Sigmoid colon (tissue), 7 donors: Measurements from ENCODE around the gene UTS2. TPM values are rescaled to one million over a fixed set of nuclear protein-coding genes. Genes with fewer than 3 reads are reported as not detected.

Experiments used
- DNase-seq: peaks from one replicate; pipeline ENCODE4 v3.0.0-alpha.2; 2019
- H3K27ac ChIP-seq, 4 donors: fragments of 200-600 bp; sonication (generic); one replicate each; pipeline ENCODE4 v1.5.1; 2016 to 2019; ENCODE audit warnings: mild to moderate bottlenecking in 1 of 4
- H3K27me3 ChIP-seq, 3 donors: fragments of 200-600 bp; sonication (generic); one replicate each; pipeline ENCODE4 v1.5.1; 2019; ENCODE audit warnings: mild to moderate bottlenecking in 1 of 3
- H3K36me3 ChIP-seq, 4 donors: fragments of 200-600 bp; sonication (generic); one replicate each; pipeline ENCODE4 v1.5.1; 2016 to 2019
- H3K4me1 ChIP-seq, 4 donors: fragments of 200-600 bp; sonication (generic); one replicate each; pipeline ENCODE4 v1.5.1; 2017 to 2019
- H3K4me3 ChIP-seq, 4 donors: fragments of 200-600 bp; sonication (generic); one replicate each; pipeline ENCODE4 v1.5.1; 2017 to 2019; ENCODE audit warnings: mild to moderate bottlenecking in 2 of 4, moderate library complexity in 1 of 4
- H3K9me3 ChIP-seq, 4 donors: fragments of 200-600 bp in 3 of 4; sonication (generic) in 3 of 4; one replicate each; pipeline versions ENCODE4 v1.5.1 to v1.6.1; 2013 to 2019
- CTCF ChIP-seq, 4 experiments: fragments of 450-650 bp in 3 of 4; fragments of 200-600 bp in 1 of 4; IDR thresholded peaks; one replicate each; pipeline ENCODE4 v1.5.1; 2016 to 2019; ENCODE audit warnings: antibody characterized with exemption in 4 of 4, mild to moderate bottlenecking in 3 of 4, moderate library complexity in 2 of 4
- EP300 ChIP-seq, 4 donors: sonication (generic); formaldehyde crosslinking; IDR thresholded peaks; one replicate each; pipeline ENCODE4 v1.6.1; 2017; ENCODE audit warnings: antibody characterized with exemption in 4 of 4
- POLR2A ChIP-seq, 2 donors: fragments of 450-650 bp; IDR thresholded peaks; one replicate each; pipeline ENCODE4 v1.6.1; 2016; ENCODE audit warnings: antibody characterized with exemption in 2 of 2, mild to moderate bottlenecking in 2 of 2, moderate library complexity in 2 of 2
- POLR2AphosphoS5 ChIP-seq, 4 donors: sonication (generic); formaldehyde crosslinking; IDR thresholded peaks; one replicate each; pipeline ENCODE4 v1.6.1; 2017; ENCODE audit warnings: antibody characterized with exemption in 4 of 4
- WGBS, 2 donors: extraction: QIAGEN DNeasy Blood & Tissue Kit; methylation state at CpG; one replicate each; pipeline ENCODE4 v1.1.7; 2013; 5-methylcytosine and 5-hydroxymethylcytosine counted together
- intact Hi-C: fragments of 100-400 bp; cut with DNase I; formaldehyde crosslinking; loops from one replicate; pipeline ENCODE4 v1.15.1; 2023
- polyA plus RNA-seq, 3 donors: library from polyadenylated mRNA; stranded (reverse); fragments of 200-250 nt; gene quantifications; one replicate each; pipeline ENCODE4 v1.2.3, GENCODE V29; 2013
- total RNA-seq, 4 donors: library from RNA; depleted of rRNA; stranded (reverse); fragments of >200 nt; gene quantifications; one replicate each; pipeline ENCODE4 v1.1.0, GENCODE V29; 2016
- donor health status: healthy with polysubstance abuse.
- donor health status: Bipolar disorder and iron deficiency.
- donor health status: healthy.

Gene UTS2
- total and polyA plus RNA-seq, 7 donors, result 0.20 to 7.2 TPM; not detected in 5

GRCh38 chr1:7878027-7878426 is 25.2 kb upstream of the UTS2 start:
- no peak overlapping the region for H3K27ac ChIP-seq
- no peak overlapping the region for H3K4me3 ChIP-seq
- intact Hi-C loops, result no loop called here
- no peak for TF ChIP-seq EP300 (IDR thresholded peaks at IDR 0.05)
- TF ChIP-seq POLR2A (IDR thresholded peaks at IDR 0.05), result no peak
- no peak for TF ChIP-seq CTCF (IDR thresholded peaks at IDR 0.05)
- TF ChIP-seq POLR2AphosphoS5 (IDR thresholded peaks at IDR 0.05), result no peak
- WGBS, 2 donors, result 39 to 70% methylated on average over 1 of the region's 1 CpG
- H3K27me3 ChIP-seq, result no peaks in the 10 kb centered on the region
- no peaks in the 10 kb centered on the region for H3K4me1 ChIP-seq
- DNase-seq, result no peak
- H3K36me3 ChIP-seq, result no peaks in the 10 kb centered on the region
- peaks cover 0 to 5% (median 0%) of the 10 kb centered on the region in 4 donors for H3K9me3 ChIP-seq

GRCh38 chr1:7873801-7874795 is 21.2 kb upstream of the UTS2 start:
- DNase-seq, result no peak
- TF ChIP-seq CTCF (IDR thresholded peaks at IDR 0.05), result no peak
- no peak for TF ChIP-seq POLR2AphosphoS5 (IDR thresholded peaks at IDR 0.05)
- TF ChIP-seq POLR2A (IDR thresholded peaks at IDR 0.05), result no peak
- TF ChIP-seq EP300 (IDR thresholded peaks at IDR 0.05), result no peak
- 85 to 86% methylated on average over 11 of the region's 11 CpGs for WGBS, 2 donors
- H3K27ac ChIP-seq, result no peak overlapping the region
- intact Hi-C loops, result no loop called here
- H3K36me3 ChIP-seq, result no peaks in the 10 kb centered on the region
- H3K27me3 ChIP-seq, result no peaks in the 10 kb centered on the region
- peaks cover 0 to 5% (median 0%) of the 10 kb centered on the region in 4 donors for H3K9me3 ChIP-seq
- no peak overlapping the region for H3K4me3 ChIP-seq
- H3K4me1 ChIP-seq, result no peaks in the 10 kb centered on the region

DNA sequence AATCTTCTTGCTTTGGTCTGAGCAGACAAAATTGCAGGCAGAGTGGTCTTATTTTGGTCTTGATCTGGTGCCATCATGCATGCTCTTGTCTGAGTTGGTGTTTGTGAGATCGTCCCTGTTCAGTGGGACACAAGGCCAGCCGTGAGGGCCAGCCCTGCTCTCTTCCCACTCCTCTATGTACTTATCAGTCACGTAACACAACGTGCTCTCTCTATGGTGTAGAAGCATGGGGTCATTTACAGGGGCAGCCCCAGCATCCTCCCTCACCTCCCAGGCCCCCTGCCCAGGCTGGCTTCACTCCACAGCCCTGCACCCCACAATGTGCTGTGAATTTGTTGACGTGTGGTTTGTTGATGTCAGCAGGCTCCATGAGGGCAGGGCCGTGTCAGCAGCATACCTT is 18.3 kb upstream of the UTS2 start:
- Histone ChIP-seq H3K4me1 (no peaks in the 10 kb centered on the region), H3K27ac (no peak overlapping the region), H3K27me3 (no peaks in the 10 kb centered on the region), H3K4me3 (no peak overlapping the region), H3K9me3 (no peaks in the 10 kb centered on the region), H3K36me3 (no peaks in the 10 kb centered on the region)
- TF ChIP-seq POLR2A (IDR thresholded peaks at IDR 0.05) (no peak), POLR2AphosphoS5 (IDR thresholded peaks at IDR 0.05) (no peak), CTCF (IDR thresholded peaks at IDR 0.05) (no peak), EP300 (IDR thresholded peaks at IDR 0.05) (no peak)
- intact Hi-C loops, result no loop called here
- no peak for DNase-seq
- 80 to 81% methylated on average over 6 of the region's 6 CpGs for WGBS, 2 donors

GRCh38 chr1:7869136-7869920 is 16.5 kb upstream of the UTS2 start:
- 88 to 92% methylated on average over 16 of the region's 16 CpGs for WGBS, 2 donors
- Histone ChIP-seq H3K27ac (no peak overlapping the region), H3K27me3 (no peaks in the 10 kb centered on the region), H3K9me3 (no peaks in the 10 kb centered on the region), H3K4me1 (no peaks in the 10 kb centered on the region), H3K36me3 (no peaks in the 10 kb centered on the region), H3K4me3 (no peak overlapping the region)
- DNase-seq, result no peak
- TF ChIP-seq EP300 (IDR thresholded peaks at IDR 0.05) (no peak), CTCF (IDR thresholded peaks at IDR 0.05) (no peak), POLR2A (IDR thresholded peaks at IDR 0.05) (no peak), POLR2AphosphoS5 (IDR thresholded peaks at IDR 0.05) (no peak)
- intact Hi-C loops, result no loop called here
